CD4-positive, alpha-beta T cell treated with Interleukin-15 for 4 hours (primary cell): ENCODE measurements around the gene PTPRN2.
A peak's percentile ranks its signal among the peaks of the same experiment; 100 is the strongest.
"Not testable (repeated sequence)": the region's sequence is repeated elsewhere in the genome, so short reads cannot be mapped to it uniquely, and the experiment has no call there.

Experiments
- DNase-seq: peaks from one replicate; pipeline ENCODE4 v3.0.0-alpha.2; 2020; ENCODE audit warnings: low spot score

PTPRN2 gene

DNA sequence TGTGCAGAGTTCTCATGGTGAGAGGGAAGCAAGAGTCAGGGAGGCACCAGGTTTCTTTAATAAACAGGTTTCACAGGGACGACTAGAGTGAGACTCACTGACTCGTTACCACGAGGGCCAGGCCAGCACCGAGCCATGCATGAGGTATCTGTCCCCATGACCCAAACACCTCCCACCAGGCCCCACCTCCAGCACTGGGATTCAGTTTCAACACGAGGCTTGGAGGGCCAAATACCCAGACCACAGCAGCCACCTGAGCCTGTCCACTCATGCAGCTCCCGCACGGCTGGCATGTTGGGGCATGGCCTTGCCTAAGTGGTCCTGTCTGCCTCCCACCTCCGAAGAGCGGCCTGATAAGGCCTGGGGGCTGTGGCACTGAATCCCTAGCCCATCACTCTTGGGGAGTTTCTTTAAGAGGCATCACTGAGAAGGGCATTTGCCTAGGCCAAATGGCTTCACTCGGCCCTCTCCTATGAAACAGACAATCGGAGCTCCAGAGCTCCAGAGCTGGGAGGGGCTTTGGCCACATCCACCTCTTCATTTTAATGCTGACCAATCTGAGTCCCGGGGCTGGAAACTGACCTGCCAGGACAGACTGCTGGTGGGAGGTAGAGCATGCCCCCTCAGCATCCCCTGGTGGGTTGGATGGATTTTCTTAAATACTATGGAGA, 1093.0 kb downstream of the PTPRN2 start:
- no peak for DNase-seq

DNA sequence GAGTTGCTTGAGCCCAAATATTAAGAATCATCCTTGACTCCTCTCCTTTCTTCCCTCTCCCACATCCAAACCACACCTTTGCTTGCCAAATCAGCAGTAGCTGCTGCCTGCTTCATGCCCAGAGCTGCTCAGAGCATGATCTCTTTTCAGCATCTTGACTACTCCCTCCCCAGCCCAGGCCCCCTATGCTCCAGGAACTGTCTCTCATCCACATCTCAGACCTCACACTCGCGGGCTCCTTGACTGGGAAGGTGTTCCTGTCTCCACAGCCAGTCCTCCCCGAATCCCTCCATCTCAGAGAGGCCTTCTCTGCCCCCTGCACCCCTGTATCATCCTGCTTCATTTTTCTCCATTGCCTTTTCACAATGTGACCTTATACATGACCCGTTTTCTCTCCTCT, 1093.8 kb downstream of the PTPRN2 start:
- no peak for DNase-seq

DNA sequence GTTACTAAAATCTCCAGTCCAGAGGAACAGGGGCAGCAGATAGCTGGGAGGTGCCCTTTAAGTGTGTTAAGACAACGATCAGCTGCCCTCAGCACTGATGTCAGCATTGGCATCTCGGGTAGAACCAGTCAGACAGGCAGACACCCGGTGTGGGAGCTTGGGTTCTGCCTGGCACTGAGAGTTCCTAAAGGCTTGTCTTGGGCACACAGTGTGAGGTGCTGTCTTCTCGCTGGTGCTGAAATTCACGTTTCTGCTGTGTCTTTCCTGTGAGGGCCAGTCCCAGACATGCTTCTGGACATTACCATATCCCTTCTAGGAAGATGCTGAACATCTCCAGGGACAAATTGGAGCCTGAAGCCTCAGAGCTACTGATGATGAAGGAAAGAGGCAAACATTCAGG, 1094.6 kb downstream of the PTPRN2 start:
- no peak for DNase-seq

DNA sequence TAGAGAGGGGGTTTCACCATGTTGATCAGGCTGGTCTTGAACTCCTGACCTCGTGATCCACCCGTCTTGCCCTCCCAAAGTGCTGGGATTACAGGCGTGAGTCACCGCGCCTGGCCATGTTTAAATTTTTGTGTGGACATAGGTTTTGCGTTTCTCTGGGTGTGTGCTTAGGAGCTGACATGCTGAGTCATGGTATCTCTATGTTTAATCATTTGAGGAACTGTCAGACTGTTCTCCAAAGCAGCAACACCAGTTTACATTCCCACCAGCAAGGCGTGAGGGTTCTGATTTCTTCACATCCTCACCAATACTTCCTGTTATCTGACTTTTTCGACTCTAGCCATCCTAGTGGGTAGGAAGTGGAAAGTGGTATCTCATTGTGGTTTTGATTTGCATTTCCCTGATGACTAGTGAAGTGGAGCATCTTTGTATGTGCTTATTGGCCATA, 1097.1 kb downstream of the PTPRN2 start:
- DNase-seq = peak; percentile 77

DNA sequence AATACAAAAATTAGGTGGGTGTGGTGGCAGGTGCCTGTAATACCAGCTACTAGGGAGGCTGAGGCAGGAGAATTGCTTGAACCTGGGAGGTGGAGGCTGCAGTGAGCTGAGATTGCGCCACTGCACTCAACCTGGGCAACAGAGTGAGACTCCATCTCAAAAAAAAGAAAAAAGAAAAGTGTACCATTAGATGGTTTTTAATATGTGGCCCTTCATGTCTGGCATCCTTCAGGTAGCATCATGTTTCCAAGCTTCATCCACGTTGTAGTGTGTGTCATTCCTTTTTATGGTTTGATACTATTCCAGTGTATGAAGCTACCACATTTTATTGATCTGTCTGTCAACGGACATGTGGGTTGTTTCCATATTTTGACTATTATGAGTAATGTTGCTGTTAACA, 1097.8 kb downstream of the PTPRN2 start:
- not testable (repeated sequence) for DNase-seq
